K562 (cell line): ENCODE results near the gene GLRX. TPM values are rescaled to one million over a fixed set of nuclear protein-coding genes. Genes with fewer than 3 reads are reported as not detected.

Experiments used
- ARID3A ChIP-seq: IDR thresholded peaks from 2 replicates; pipeline ENCODE4 v1.6.1; 2012; ENCODE audit warnings: low read depth, low read length, improper control_type of control experiment, borderline replicate concordance
- CBFB ChIP-seq: sonication (generic); formaldehyde crosslinking; IDR thresholded peaks from 2 replicates; pipeline ENCODE4 v1.4.0; 2020; ENCODE audit warnings: mild to moderate bottlenecking, missing genetic modification reagents
- CHD1 ChIP-seq: fragments of 200-600 bp; sonication (generic); IDR thresholded peaks from one replicate; pipeline ENCODE4 v1.6.1; 2012; ENCODE audit warnings: mild to moderate bottlenecking, moderate library complexity, low read length, inconsistent platforms
- ETV1 ChIP-seq: fragments of 450-650 bp; conservative IDR thresholded peaks from 2 replicates; pipeline ENCODE4 v1.6.1; 2016; ENCODE audit warnings: missing genetic modification characterization, control low read depth, low read depth, missing compliant biosample characterization
- GATA2 ChIP-seq: sonication (generic); formaldehyde crosslinking; IDR thresholded peaks from 2 replicates; pipeline ENCODE4 v1.4.0; 2020; ENCODE audit warnings: mild to moderate bottlenecking, missing genetic modification reagents
- HEY1 ChIP-seq: fragments of 250-450 bp; sonication (Bioruptor Pico); IDR thresholded peaks from 2 replicates; pipeline ENCODE4 v1.5.0; 2020; ENCODE audit warnings: mild to moderate bottlenecking, moderate library complexity, borderline replicate concordance
- MAFG ChIP-seq: fragments of 450-650 bp; conservative IDR thresholded peaks from 2 replicates; pipeline ENCODE4 v1.6.1; 2016; ENCODE audit warnings: missing genetic modification characterization, missing compliant biosample characterization
- MEF2D ChIP-seq: conservative IDR thresholded peaks from 2 replicates; pipeline ENCODE4 v1.6.1; 2016; ENCODE audit warnings: low read depth, missing genetic modification characterization, missing compliant biosample characterization
- NFE2 ChIP-seq: IDR thresholded peaks from 2 replicates; pipeline ENCODE4 v1.6.1; 2014; ENCODE audit warnings: antibody characterized with exemption, low read depth
- NR2C1 ChIP-seq, 2 experiments: fragments of 450-650 bp; IDR thresholded peaks; 2 replicates each; pipeline ENCODE4 v1.6.1; 2017; ENCODE audit warnings: mild to moderate bottlenecking in 2 of 2, antibody characterized with exemption in 1 of 2, inconsistent platforms in 1 of 2, missing compliant biosample characterization in 1 of 2, missing genetic modification characterization in 1 of 2
- PTRF ChIP-seq: fragments of 450-650 bp; IDR thresholded peaks from 2 replicates; pipeline ENCODE4 v1.6.1; 2016; ENCODE audit warnings: mild to moderate bottlenecking, missing genetic modification characterization, missing compliant biosample characterization
- TAF1 ChIP-seq: IDR thresholded peaks from 2 replicates; pipeline ENCODE4 v1.6.1; 2011; ENCODE audit warnings: mild to moderate bottlenecking, low read length, moderate library complexity; ENCODE audit not compliant: insufficient read depth, control insufficient read depth, severe bottlenecking; ENCODE audit errors: extremely low read depth
- TOE1 ChIP-seq, 2 experiments: fragments of 450-650 bp in 1 of 2; sonication (generic) in 1 of 2; formaldehyde crosslinking in 1 of 2; IDR thresholded peaks; 2 replicates each; pipeline versions ENCODE4 v1.7.1 to v1.8.0; 2016 to 2022; ENCODE audit warnings: borderline replicate concordance in 2 of 2, mild to moderate bottlenecking in 2 of 2, antibody characterized with exemption in 1 of 2, inconsistent platforms in 1 of 2, low read depth in 1 of 2, missing genetic modification reagents in 1 of 2, moderate library complexity in 1 of 2
- ZBTB8A ChIP-seq: fragments of 450-650 bp; IDR thresholded peaks from 2 replicates; pipeline ENCODE4 v1.6.1; 2018; ENCODE audit warnings: mild to moderate bottlenecking, moderate library complexity; ENCODE audit not compliant: partially characterized antibody
- ZNF124 ChIP-seq: sonication (generic); formaldehyde crosslinking; IDR thresholded peaks from 2 replicates; pipeline ENCODE4 v1.8.1; 2022; ENCODE audit warnings: missing genetic modification reagents
- ZNF197 ChIP-seq: fragments of 200-800 bp; sonication (Bioruptor generic); IDR thresholded peaks from 2 replicates; pipeline ENCODE4 v1.6.1; 2016; ENCODE audit warnings: low read depth, missing genetic modification characterization, missing compliant biosample characterization
- ZNF280B ChIP-seq: fragments of 250-450 bp; sonication (Bioruptor Pico); IDR thresholded peaks from 2 replicates; pipeline ENCODE4 v1.5.1; 2021; ENCODE audit warnings: mild to moderate bottlenecking
- ZSCAN32 ChIP-seq: fragments of 450-650 bp; formaldehyde crosslinking; IDR thresholded peaks from 2 replicates; pipeline ENCODE4 v1.4.0; 2020; ENCODE audit warnings: mild to moderate bottlenecking, moderate library complexity
- polyA plus RNA-seq, 8 experiments: library from polyadenylated mRNA; depleted of rRNA in 4 of 8; stranded (reverse) in 5 of 8; unstranded in 3 of 8; fragments of >200 nt; fragmentation: Nextera tagmentation in 2 of 8; fragmentation: Illumina TruSeq in 1 of 8; extraction: Ambion mirVana in 2 of 8; extraction: Trizol in 1 of 8; gene quantifications; 2 replicates each; pipeline versions ENCODE4 v1.2.1 to v1.2.3, GENCODE V29; 2011 to 2014; ENCODE audit warnings: inconsistent platforms in 1 of 8, missing spikeins in 1 of 8
- total RNA-seq, 7 experiments: library from RNA; depleted of rRNA in 6 of 7; stranded (reverse); fragments of >200 nt in 6 of 7; fragmentation: Illumina TruSeq in 2 of 7; extraction: Trizol in 2 of 7; gene quantifications; 2 replicates each; pipeline versions ENCODE4 v1.2.1 to v1.2.3, GENCODE V29; 2011 to 2021; ENCODE audit warnings: low replicate concordance in 1 of 7
- TF ChIP-seq, protein P1 (sequence below): sonication (generic); formaldehyde crosslinking; IDR thresholded peaks from 2 replicates; pipeline ENCODE4 v1.8.0; 2022; ENCODE audit warnings: mild to moderate bottlenecking, missing genetic modification reagents

Gene GLRX
- total and polyA plus RNA-seq, 9 of the 15 experiments (the other 6 are each of a cell fraction or from before 2014, with no cell fraction given) = 2.3 to 11.2 (median 4.6) TPM

DNA sequence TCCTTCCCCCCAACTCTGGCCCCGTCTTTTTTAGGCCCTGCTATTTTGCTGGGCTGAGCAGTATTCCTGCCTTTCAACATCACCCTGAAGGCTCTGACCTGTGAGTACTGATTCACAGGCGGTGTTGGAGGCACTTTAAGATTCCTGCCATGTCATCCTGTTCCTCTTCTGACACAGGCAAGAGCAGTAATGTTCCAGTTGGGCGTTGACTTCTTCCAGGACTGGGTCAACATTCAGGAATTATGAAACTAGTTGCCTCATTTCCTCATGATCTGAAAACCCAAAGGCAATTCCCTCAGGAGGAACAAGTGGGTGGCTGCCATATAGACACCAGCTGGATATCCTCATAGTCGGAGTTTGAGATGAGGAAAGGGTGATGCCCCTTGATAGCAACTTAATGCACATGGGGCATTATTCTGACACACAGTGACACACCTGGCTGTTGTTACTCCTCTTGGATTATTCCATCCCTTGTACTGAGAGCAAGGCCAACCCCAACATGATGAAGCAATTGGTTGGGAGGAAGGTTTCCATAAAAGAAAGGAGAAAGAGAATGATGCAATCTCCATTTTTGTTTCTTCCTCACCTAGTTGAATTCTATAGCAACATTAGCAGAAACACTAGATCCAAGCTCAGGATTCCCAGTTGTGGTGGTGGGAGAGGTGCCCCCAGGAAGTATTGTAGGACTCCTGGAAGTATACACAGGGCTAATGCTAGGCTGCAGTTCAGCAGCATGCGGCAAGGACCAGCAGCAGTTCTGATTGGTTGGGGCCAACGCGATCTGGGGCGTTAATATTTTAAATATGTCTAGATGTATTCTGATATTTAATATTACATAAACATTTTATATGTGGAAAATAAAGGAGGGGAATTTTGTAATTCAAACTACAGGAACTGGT, 19.6 kb upstream of the GLRX start (continued):
- TF ChIP-seq ARID3A (no peak), ZSCAN32 (0 out of 2 replicates have a peak, but pooled peaks have one; percentile 55), GATA2 (CRISPR knock-in tag) (no peak), ZBTB8A (no peak), NFE2 (peak; percentile 83), MEF2D (tag) (no peak), ZNF124 (CRISPR knock-in tag) (no peak), CBFB (CRISPR knock-in tag) (no peak), NR2C1 (IDR thresholded peaks at IDR 0.05) (no peak), NR2C1 (tag; IDR thresholded peaks at IDR 0.05) (0 out of 2 replicates have a peak, but pooled peaks have one; percentile 8), ETV1 (tag) (no peak), ZNF197 (CRISPR knock-in tag) (no peak), HEY1 (CRISPR knock-in tag) (no peak), MAFG (peak; percentile 81), CHD1 (no peak), TAF1 (no peak), PTRF (no peak), TOE1 (IDR thresholded peaks at IDR 0.05; ENCODE audit: borderline replicate concordance) (no peak), TOE1 (CRISPR knock-in tag; IDR thresholded peaks at IDR 0.05; ENCODE audit: borderline replicate concordance, low read depth) (no peak), ZNF280B (CRISPR knock-in tag) (no peak)
- TF ChIP-seq, protein P1, sequence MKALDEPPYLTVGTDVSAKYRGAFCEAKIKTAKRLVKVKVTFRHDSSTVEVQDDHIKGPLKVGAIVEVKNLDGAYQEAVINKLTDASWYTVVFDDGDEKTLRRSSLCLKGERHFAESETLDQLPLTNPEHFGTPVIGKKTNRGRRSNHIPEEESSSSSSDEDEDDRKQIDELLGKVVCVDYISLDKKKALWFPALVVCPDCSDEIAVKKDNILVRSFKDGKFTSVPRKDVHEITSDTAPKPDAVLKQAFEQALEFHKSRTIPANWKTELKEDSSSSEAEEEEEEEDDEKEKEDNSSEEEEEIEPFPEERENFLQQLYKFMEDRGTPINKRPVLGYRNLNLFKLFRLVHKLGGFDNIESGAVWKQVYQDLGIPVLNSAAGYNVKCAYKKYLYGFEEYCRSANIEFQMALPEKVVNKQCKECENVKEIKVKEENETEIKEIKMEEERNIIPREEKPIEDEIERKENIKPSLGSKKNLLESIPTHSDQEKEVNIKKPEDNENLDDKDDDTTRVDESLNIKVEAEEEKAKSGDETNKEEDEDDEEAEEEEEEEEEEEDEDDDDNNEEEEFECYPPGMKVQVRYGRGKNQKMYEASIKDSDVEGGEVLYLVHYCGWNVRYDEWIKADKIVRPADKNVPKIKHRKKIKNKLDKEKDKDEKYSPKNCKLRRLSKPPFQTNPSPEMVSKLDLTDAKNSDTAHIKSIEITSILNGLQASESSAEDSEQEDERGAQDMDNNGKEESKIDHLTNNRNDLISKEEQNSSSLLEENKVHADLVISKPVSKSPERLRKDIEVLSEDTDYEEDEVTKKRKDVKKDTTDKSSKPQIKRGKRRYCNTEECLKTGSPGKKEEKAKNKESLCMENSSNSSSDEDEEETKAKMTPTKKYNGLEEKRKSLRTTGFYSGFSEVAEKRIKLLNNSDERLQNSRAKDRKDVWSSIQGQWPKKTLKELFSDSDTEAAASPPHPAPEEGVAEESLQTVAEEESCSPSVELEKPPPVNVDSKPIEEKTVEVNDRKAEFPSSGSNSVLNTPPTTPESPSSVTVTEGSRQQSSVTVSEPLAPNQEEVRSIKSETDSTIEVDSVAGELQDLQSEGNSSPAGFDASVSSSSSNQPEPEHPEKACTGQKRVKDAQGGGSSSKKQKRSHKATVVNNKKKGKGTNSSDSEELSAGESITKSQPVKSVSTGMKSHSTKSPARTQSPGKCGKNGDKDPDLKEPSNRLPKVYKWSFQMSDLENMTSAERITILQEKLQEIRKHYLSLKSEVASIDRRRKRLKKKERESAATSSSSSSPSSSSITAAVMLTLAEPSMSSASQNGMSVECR = no peak
